ENCODE results near the gene CASP2.
"Not testable (repeated sequence)": the region's sequence is repeated elsewhere in the genome, so short reads cannot be mapped to it uniquely, and the experiment has no call there.

CASP2 gene

DNA sequence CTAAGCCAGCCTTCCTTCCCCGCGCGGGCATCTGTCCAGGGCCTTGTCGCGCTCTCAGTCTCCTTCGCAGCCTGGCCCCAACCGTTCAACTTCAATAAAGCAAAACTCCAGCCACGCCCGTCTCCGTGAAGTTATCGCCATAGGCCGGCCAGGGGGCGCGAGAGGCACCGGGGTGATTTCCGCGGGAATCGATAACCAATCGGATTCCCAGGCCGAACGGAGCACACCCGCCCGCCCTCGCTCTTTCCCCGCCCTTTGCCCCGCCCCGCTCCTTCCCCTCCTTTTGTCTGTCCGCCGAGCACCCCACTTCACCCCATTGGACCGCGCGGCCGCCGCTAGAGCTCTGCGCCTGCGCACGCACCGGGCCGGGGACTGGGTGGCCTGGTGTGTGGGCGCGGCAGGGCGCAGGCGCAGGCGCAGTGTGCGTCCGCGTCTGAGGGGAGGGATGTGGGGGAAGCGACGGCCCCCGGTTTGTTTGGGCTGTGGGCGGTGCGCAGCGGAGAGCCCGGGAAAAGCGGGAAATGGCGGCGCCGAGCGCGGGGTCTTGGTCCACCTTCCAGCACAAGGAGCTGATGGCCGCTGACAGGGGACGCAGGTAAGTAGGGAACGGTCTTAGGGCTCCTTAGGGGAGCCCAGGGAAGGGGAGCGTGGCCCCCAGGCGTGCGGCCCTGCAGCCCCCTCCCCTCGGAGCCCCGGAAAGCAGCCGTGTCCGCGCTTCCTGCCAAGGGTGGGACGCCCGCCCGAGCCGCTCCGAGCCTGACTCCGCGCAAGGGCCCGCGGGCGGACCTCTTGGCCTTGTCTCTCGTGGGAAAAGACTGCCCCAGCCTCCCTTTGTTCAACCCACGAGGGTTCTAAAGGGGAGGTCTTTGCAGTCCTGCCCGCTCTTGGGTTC, at the start of gene CASP2:
CASP2 (plus strand) TSS at position 417 of the 892 bp plus-strand sequence; CDS start at position 522, 105 bp downstream.
- peak; percentile 92 for DNase-seq

DNA sequence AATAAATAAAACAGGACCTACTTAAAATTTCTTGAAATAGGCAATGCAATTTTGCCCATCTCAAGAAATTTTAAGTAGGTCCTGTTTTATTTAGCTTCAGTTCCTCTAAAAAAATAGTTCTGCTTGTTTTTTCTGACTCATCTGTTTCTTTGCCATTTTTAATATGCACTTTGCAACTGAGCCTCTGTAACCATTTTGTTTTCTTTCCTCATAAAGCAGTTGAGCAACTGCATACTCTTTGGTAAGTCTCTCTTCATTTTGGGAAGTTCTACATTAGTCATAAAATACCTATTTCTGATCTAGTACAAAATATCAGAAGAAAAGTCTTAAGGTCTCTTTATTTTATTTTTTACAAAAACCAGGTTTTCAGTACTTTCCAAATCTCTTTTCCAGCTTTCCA, 48.3 kb upstream of the CASP2 start:
- DNase-seq: no peak

DNA sequence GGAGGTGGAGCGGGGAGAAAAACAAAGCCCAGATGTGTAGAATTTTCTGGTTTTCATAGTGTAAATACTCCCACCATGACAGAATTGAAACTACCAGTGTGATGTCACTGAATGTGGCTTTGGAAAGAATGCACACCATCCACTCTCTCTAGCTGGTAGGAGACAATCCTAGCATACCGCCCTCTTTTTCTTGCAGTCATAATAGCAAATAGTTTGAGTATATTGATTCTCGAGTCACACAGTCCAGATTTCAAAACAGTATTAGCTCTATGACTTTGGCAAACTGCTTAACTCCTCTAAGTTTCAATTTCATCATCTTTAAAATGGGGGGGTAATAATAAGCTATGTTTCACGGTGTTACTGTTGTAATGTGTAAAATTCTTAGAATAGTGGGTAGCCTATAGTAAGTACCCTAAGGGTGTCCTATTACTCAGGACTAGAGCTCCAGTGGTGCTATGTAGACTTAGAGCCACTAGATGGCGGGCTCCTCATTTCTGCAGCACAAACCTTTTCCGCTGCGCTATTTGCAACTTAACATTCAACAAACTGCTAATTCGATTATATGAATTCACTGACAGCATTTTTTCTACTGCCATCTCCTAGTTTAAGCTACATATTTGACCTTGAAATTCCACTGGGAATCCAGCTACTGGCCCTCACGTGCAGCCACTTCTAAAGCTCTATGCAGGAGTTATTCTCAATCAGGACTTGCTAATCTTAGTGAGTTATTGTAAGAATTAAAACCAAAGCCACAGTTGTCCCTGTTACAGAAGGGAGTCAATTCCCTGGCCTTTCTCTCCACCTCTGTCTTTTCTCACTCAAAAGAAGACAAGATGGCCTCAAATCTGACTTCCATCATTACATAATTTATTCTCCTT, 47.6 kb upstream of the CASP2 start:
- DNase-seq: peak; percentile 67

DNA sequence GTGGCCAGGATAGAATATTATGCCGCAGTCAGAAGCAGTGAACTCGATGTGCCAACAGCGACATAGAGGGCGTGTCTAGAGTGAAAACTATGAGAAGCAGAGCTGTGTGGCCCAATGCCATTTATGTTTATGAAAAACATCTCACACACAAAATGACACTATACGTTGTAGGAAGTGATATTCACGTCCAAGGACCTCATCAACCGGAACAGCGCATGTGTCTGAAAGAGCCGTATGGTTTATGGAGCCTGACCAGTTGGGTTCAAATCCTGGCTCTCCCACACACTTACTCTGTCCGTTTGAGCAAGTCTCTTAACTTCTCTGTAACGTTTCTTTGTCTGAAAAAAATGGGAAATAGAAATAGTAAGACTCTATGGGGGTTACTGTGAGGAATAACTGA, 45.8 kb upstream of the CASP2 start:
- no peak for DNase-seq

DNA sequence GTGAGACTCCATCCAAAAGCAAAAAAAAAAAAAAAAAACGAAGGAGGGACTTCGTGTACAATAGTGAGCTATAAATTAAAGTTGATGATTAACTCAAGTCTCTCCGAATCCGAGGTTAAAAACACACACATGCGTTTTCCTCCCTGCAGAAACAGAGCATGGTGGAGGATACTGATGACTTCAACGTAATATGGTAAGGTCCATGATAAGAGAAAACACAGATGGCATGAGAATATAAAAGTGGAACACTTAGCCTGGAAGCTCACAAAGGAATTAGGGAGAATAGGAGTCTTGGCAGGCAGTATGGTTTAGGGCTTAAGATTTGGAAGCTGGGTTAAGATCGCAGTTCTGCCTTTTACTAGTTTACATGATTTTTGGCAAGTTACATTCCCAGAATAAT, 45.0 kb upstream of the CASP2 start:
- DNase-seq: no peak

DNA sequence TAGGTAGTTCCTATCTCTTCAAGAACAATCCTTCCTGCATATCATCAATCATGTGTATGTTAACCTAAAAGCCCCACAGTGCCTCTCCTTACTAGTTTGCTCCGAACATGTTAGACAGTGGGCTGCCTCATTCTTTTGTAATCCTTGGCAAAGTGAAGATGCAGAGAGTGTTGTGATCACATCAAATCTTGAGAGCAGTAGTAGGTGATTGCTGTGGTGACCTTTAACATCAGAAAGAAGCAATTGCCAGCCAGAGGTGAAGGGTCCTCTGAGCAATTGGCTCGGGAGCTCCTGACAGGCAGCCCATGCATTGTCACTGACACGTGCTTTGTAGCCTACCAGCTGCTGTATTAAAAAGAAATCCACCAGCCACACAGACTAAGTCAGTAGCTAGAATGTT, 44.5 kb upstream of the CASP2 start:
- no peak for DNase-seq

DNA sequence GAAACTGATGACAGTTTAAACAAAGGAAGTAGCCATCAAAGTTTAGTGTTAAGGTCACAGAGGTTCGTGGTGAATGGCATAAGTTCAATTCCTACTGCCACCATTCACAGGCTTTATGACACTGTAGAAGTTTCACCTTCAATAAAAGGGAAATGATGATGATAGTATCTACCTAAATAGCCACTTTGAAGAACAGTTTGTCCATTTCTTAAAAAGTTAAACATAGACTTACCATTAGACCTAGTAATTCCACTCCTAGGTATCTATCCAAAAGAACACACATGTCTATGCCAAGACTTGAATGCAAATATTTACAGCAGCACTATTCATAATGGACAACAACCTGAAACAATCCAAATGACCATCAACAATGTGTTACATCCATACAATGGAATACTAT, 43.8 kb upstream of the CASP2 start:
- no peak for DNase-seq

DNA sequence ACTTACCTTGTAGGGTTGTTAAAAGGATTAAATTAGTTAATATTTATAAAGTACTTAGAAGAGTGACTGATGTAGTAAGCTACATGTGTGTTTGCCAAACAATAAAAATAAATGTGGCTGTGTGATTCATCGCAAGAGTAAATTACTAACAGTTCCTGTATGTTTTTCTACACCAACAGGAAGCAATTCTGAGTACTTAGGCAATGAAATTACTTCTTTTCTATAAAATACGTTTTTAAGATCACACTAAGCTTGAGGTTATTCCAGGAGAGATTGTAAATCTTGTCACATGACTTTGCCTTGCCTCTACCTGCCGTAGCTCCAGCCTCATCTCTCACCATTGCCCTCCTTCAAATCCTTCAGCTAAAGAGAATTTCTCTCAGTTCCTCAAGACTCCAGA, 43.0 kb upstream of the CASP2 start:
- no peak for DNase-seq

DNA sequence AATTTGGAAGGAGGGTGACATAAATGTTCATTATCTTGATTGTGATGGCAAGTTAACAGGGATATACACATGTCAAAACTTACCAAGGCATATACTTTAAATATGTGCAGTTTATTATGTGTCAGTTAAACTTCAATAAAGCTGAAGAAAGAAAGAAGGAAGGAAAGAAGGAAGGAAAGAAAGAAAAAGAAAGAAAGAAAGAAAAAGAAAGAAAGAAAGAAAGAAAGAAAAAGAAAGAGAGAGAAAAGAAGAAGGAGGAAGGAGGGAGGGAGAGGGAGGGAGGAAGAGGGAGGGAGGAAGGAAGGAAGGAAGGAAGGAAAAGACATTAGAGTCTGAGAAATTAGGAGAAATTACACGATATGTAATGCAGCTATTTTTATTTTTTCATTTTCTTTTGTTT, 40.8 kb upstream of the CASP2 start:
- no peak for DNase-seq

DNA sequence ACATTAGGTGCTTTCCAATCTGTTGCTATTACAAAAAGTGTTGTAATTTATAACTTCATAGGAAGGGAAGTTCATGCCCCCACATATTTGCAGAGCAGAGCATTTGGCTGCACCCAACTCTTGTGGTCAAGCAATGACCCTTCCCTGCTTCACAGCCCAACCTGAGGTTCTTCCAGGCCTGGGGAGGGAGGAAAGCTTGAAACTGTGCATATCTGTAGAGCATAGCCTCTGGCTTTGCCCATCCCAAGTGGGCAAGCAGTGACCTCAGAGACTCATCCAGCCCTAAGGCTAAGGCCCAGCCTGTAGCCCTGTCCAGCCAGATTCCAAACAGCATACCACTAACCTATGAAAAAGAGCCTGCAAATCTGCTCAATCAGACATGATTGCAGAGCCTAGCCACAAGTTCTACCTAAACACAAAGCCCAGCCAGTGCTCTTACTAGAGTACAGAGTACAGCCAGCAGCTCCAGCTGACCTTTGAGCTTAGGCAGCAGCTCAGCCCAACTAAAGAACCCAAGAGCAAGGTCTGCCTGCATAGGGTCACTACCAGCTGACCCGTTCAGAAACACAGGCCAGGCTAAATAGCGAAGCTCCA, 39.3 kb upstream of the CASP2 start:
- no peak for DNase-seq

DNA sequence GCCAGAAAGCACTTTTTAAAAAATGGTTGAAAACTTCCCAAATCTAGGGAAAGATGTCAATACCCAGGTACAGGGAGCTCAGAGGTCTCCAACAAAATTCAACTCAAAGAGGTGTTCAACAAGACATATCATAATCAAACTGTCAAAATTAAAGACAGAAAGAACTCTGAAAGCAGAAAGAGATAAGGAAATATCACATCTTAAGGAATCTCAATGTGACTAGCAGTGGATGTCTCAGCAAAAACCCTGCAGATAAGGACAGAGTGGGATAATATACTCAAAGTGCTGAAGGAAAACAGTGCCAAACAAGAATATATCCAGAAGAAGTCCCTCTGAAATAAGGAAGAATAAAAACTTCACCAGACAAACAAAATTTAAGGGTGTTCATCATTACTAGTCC, 38.0 kb upstream of the CASP2 start:
- no peak for DNase-seq

DNA sequence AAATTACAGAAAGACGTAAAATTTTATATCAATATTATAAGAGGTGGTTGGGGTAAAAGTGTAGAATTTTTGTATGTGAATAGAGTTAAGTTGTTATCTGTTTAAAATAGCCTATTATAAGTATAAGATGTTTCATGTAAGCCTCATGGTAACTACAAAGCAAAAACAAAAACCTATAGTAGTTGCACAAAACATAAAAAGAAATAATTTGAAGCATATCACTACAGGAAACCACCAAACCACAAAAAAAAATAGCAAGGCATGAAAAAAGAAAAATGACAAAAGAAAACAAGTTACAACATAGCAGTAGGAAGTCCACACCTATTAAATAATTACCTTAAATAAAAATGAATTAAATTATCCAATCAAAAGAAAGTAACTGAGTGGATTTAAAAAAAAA, 37.3 kb upstream of the CASP2 start:
- DNase-seq: no peak

DNA sequence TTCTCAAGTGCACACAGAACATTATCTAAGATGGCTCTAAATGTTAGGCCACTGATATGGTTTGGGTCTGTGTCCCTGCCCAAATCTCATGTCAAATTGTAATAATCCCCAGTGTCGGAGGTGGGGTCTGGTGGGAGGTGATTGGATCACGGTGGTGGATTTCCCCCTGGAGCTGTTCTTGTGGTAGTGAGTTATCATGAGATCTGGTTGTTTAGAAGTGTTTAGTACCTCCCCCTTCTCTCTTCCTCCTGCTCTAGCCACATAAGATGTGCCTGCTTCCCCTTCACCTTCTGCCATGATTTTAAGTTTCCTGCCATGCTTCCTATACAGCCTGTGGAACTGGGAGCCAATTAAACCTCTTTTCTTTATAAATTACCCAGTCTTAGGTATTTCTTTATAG, 36.1 kb upstream of the CASP2 start:
- peak; percentile 4 for DNase-seq

DNA sequence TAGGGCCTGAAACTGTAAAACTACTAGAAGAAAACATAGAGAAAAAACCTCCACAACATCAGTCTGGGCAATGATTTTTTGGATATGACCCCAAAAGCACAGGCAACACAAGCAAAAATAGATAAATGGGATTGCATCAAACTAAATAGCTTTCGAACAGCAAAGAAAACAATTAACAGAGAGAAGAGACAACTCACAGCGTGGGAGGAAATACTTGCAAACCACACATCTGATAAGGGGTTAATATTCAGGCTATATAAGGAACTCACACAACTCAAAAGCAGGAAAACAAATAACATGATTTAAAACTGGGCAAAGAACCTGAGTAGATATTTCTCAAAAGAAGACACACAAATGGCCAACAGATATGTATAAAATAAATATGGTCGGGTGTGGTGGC, 32.6 kb upstream of the CASP2 start:
- DNase-seq: peak; percentile 29

DNA sequence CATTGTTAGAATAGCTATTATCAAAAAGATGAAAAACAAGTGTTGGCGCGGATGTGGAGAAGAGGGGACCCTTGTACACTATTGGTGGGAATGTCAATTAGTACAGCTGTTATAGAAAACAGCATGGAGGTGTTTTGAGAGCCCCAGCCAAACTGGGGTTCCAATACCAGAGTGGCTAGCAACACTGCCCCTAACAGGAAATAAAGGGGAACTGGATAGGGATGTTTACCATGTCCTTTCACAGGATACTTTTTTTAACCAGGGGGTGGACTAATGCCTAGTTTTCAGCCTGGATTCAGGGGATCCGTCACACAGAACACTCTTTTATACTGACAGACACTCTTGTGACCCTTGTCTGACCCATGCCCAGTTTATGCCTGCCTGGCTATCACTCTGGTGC, 31.8 kb upstream of the CASP2 start:
- DNase-seq: peak; percentile 14

DNA sequence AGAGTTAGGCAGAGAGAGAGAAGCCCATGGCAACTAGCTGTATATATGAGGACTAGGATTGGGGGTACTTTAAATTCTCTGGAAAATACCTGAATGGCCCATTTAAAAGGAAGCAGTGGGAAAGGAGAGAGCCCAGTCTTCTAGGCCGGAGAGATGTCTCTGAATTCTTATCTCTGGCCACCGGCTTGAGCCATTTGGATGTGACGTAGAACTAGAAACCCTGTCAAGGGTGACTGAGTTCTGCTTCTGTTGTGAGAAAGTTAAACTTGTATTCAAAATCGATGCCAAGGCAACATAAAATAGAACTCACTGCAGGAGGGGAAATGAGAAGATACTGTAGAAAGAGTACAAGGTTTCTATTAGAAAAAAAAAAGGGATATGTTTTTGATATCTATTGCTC, 31.2 kb upstream of the CASP2 start:
- DNase-seq: peak; percentile 37

DNA sequence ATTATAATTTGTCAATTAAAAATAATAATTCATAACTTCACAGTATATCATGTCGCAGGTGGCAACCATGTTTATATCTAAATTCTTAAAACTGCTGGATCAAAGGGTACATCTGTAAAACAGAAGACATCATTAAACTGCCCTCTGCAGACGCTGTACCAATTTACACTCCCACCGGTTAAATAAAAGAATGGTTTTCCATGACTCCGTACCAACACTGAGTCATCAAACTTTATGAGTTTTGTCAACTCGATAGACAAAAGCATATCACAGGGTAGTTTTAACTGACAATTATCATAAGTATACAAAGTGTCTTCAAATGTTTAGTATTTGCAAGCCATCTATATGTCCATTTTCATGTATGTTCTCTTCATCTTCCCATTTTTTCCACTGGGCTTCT, 30.6 kb upstream of the CASP2 start:
- DNase-seq: no peak

DNA sequence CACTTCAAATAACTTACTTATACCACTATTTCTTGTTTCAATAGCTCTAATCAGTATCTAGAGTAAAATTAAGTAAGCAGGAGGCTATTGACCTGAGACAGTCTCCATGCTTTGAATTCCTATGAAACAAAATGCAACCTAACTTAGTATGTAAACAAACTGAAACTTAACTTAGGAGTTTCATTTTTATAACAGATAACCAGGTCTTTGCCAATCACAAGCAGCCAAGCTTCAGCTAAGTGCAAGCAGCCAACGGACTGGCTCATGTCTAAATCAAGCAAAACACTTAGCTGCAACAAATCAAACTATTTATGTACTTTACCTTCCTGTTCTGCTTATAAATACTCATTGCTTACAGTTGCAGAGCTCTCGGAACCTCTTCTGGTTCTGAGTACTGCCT, 29.3 kb upstream of the CASP2 start:
- DNase-seq: peak; percentile 76

DNA sequence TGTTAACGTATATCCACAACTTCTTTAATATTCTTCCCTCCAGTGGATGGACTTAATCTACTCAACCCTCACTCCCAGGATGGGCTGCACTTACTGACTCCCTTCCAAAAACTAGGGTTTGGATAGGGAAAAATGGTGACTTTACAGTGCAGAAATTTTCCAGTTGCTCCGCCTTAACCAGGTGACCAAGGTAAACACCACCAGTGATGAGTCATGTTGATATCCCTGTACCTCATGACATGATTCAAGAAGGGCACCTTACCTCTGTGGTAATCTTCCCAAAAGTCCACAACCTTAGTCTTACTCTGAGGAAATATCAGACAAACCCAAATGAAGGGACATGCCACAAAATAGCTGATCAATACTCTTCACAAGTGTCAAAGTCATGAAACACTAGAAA, 28.4 kb upstream of the CASP2 start:
- DNase-seq: no peak

DNA sequence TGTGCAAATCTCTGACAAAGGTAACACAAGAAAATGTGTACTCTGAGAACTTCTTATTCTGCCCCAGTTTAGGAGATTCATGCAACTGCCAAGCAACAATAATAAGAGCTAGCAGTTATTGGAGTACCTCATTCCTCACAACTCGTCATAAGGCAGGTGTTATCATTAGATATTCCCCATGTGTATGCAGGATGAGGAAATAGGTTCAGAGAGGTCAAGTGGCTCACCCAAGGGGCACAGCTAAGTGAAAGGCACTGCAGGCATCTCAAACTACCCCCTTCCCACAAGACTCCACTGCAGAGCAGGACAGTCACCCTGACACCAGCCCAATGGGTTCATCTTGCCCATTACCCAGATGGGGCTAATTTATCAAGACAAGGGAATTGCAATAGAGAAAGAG, 26.2 kb upstream of the CASP2 start:
- DNase-seq: no peak

DNA sequence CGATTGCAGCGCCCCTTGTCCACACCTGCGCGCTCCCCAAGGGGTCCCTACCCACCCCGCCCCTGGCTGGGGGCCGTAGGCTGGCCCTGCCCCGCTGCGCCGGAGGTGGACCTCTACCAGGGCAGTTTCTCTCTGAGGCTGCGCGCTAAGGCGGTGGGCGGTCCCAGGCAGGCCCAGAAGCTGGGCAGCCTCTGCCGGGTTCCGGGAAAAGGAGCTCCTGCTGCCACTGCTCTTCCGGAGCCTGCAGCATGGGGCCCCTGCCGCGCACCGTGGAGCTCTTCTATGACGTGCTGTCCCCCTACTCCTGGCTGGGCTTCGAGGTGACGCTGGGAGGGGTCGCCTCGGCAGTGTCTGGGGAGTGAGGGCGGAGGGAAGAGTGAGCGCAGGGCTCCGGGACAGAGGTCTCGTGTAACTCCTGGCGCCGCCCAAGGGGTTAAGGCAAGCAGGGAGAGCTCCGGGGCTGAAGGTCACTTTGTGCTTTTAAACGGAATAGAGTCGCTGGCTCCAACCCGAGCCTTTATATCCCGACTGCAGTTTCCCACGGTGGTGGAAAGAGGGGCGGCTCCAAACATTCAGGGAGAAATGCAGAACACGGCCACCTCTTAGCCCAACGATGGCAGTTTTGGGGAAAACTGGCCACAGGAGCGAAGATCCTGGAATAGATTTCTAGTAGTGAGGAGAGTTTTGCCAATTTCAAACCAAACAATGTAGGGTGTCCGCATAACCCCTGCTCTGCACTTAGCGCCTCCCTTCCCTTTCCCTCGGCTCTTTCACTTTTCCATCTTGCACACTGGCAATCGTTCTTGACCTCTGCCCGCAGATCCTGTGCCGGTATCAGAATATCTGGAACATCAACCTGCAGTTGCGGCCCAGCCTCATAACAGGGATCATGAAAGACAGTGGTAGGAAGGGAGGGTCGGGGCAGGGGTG, 24.6 kb upstream of the CASP2 start, which contains the start of gene GSTK1:
GSTK1 (plus strand) TSS at position 176 of the 930 bp plus-strand sequence; CDS start at position 249, 73 bp downstream.
- DNase-seq: peak; percentile 79

DNA sequence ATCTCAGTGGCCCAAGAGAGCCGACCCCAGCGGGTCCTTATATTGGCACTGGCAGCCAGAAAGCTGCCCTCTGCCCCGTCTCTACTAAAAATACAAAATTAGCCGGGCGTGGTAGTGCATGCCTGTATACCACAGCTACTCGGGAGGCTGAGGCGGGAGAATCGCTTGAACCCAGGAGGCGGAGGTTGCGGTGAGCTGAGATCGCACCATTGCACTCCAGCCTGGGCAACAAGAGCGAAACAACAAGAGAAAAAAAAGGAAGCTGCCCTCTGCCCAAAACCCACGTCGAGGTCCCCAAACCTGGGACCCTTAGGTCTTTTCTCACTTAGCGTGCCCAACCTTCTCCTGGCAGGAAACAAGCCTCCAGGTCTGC, 24.0 kb upstream of the CASP2 start:
- DNase-seq: not testable (repeated sequence)
